Erythroblast (primary cell): Measurements from ENCODE around the gene KCNQ2.

Experiments
- GATA1 ChIP-seq: IDR thresholded peaks from 2 replicates; pipeline ENCODE4 v1.6.1; 2011; ENCODE audit warnings: low read depth, mild to moderate bottlenecking, control low read depth, low read length, moderate library complexity
- POLR2A ChIP-seq: IDR thresholded peaks from 2 replicates; pipeline ENCODE4 v1.6.1; 2011; ENCODE audit warnings: mild to moderate bottlenecking, low read length

GRCh38 chr20:63520934-63521601 is 48.6 kb upstream of the KCNQ2 start:
- TF ChIP-seq POLR2A (peak; percentile 42), GATA1 (no peak)
